ENCODE data around the gene THBS3.

DNA sequence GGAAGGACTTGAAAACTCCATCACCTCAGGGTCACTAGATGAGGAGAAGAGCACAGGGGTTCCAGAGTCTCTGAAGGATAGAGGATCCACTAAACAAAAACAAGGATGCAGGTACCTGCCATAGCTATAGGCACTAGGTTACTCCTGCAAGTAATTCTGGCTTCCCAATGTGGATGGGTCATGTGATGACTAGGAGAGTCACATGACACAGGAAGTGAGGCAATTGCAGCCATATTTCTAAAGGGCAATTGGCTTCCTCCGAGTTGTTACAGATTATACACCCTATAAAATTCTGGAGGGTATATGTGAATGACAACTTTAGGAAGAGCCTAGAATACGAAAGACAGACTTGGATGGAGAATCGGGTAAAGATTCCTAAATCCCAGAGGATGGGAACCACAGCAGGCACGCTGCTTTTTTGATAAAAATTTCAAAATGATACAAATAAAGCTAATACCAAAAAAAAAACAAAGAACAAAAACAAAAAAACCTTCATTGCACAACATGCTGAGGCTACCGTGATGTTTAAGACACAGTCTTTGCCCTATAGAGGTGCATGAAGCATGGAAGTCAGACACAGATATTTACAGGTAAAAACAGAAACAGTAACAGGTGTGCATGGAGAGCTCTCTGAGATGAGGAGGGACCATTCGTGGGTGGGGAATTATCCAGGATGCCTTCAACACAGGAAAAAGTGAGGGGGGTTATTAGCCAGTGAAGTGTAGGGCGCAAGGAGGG, 11.3 kb upstream of the THBS3 start:
- TF ChIP-seq TAF1 (IDR thresholded peaks at IDR 0.05; ENCODE audit: low read depth, low read length) (no peak), POLR2AphosphoS5 (IDR thresholded peaks at IDR 0.05; ENCODE audit: low read depth, low read length) (no peak)

Data from GM12891 (cell line).